GM12864 (cell line): ENCODE results near the gene PPIL1.
A peak's percentile ranks its signal among the peaks of the same experiment; 100 is the strongest.

ENCODE experiments used
- DNase-seq: peaks from one replicate; pipeline ENCODE4 v3.0.0-alpha.2; 2011; ENCODE audit warnings: low read depth
- H3K4me3 ChIP-seq: 2 replicates; pipeline ENCODE4 v1.5.1; 2011; ENCODE audit warnings: mild to moderate bottlenecking, low read depth, low read length, control low read depth
- TF ChIP-seq, protein P1 (sequence below): IDR thresholded peaks from 2 replicates; pipeline ENCODE4 v1.5.1; 2011; ENCODE audit warnings: low read depth, mild to moderate bottlenecking, moderate library complexity, low read length, control low read depth, inconsistent platforms; ENCODE audit errors: missing control alignments

The PPIL1 gene

DNA sequence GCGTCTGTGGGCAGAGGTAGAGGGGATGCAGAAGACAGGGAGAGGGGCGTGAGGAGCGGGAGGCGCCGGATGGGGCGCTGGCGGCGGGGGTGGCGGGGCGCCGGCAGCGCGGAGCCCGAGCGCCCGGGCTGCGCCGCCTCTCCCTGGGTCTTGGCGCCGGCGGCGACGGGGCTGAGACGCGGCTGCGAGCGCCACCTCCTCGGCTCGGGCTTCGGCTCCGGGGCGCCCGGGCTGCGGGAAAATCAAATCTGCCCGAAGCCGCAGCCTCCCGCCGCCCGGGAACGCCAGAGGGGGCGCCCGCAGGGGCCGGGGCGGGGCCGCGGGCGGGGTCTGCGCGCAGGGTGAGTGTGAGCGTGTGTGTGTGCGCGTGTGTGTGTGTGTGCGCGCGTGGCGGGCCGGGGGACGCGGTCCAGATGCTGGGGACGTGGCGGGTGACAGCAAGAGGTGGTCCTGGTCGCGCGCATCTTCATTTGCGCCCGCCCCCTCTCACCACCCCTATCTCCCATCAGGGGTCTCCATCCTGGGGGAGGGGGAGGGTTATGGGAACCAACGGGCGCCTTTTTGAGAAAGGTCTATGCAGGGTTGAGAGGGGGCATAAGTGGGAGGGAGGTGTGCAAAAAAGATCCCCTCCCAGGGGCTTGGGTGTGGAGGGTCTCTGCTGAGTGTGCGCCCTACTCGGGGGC is 34.7 kb downstream of the PPIL1 start:
- H3K4me3 ChIP-seq, result no peak overlapping the region
- DNase-seq, result no peak
- TF ChIP-seq, protein P1, sequence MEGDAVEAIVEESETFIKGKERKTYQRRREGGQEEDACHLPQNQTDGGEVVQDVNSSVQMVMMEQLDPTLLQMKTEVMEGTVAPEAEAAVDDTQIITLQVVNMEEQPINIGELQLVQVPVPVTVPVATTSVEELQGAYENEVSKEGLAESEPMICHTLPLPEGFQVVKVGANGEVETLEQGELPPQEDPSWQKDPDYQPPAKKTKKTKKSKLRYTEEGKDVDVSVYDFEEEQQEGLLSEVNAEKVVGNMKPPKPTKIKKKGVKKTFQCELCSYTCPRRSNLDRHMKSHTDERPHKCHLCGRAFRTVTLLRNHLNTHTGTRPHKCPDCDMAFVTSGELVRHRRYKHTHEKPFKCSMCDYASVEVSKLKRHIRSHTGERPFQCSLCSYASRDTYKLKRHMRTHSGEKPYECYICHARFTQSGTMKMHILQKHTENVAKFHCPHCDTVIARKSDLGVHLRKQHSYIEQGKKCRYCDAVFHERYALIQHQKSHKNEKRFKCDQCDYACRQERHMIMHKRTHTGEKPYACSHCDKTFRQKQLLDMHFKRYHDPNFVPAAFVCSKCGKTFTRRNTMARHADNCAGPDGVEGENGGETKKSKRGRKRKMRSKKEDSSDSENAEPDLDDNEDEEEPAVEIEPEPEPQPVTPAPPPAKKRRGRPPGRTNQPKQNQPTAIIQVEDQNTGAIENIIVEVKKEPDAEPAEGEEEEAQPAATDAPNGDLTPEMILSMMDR, result no peak

- TF ChIP-seq, protein P1, result no peak
- no peak within 1 kb of the TSS for H3K4me3 ChIP-seq
- no peak for DNase-seq
Measured at GRCh38 chr6:36838896-36839748, 35.5 kb downstream of the PPIL1 start, which contains the start of gene CPNE5. CPNE5 (minus strand) TSS chr6:36839444; CDS start chr6:36839377, 67 bp downstream.

DNA sequence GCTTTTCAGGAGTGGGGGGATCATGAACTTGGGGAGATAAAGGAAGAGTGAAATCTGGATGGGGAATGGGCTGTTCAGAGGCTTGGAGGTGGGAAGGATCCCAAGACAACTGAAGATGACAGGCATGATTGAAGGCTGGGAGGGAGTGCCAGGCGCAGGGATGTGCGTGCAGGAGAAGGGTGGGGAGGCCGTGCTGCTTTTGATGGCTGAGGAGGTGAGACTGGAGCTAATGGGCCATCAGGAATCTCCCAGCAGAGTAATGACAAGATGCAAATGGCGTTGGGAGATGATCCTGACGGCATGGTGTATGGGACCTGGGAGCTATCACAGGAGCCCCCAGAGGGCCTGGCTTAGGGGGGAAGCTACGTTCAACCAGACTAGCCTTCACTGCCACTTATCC is 36.9 kb downstream of the PPIL1 start:
- no peak overlapping the region for H3K4me3 ChIP-seq
- TF ChIP-seq, protein P1, result no peak
- DNase-seq, result no peak

DNA sequence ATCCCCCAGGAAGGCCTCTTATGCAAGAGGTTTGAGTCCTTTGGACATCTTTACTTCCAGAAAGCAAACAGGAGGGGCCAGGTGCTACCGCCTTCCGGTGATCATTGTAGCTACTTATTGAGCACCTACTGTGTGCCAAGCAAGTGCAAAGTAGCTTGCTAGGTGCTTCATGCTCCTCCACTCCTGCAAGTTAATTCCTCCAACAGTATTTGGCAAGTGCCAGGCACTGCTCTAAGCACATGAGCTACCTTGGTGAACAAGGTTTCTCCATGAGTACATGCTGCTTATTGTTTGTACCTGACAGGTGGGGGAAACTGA is 37.6 kb downstream of the PPIL1 start:
- TF ChIP-seq, protein P1, result no peak
- no peak overlapping the region for H3K4me3 ChIP-seq
- DNase-seq, result no peak

DNA sequence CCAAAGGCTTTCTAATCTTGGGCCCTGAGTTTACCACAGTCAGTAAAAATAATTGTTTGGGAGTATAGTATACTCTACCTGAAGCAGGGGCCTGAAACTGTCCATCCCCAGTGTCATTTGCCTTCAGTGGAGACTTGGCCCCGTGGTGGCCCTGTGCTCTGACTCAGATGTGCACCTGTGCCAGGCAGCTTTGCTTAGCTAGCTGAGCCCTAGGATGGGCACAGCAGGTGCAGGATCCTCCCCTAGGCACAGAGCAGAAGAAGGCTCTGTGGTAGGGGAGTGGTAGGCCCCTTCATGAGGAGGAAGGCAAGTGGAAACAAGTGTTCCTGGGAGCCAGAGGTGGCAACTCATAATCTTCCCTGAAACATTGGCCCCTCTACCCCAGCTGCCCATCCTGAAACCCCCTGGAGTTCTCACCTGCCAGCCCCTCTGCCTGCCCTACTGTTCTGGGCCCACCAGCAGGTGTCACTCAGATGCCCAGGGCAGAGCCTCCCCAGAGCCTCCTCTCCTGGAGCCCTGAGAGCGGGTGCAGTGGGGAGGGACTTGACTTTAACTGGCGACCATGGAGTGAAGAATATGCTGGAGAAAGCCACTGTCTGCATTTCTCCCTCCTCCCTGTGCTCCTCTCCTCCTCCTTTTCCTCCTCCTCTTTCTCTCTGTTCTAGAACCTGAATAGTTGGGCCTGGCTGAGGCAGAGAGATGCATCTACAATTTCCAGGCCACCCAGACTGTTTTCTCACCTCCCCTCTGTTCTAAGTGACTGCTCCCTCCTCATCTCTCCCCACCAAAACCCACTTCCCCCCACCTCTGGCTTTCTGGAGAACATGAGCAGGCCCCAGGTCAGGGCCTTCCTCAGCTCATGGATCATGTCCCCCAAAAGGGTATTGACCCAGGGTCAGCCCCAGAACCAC is 38.2 kb downstream of the PPIL1 start:
- H3K4me3 ChIP-seq, result no peak overlapping the region
- no peak for DNase-seq
- TF ChIP-seq, protein P1, result peak; percentile 3

DNA sequence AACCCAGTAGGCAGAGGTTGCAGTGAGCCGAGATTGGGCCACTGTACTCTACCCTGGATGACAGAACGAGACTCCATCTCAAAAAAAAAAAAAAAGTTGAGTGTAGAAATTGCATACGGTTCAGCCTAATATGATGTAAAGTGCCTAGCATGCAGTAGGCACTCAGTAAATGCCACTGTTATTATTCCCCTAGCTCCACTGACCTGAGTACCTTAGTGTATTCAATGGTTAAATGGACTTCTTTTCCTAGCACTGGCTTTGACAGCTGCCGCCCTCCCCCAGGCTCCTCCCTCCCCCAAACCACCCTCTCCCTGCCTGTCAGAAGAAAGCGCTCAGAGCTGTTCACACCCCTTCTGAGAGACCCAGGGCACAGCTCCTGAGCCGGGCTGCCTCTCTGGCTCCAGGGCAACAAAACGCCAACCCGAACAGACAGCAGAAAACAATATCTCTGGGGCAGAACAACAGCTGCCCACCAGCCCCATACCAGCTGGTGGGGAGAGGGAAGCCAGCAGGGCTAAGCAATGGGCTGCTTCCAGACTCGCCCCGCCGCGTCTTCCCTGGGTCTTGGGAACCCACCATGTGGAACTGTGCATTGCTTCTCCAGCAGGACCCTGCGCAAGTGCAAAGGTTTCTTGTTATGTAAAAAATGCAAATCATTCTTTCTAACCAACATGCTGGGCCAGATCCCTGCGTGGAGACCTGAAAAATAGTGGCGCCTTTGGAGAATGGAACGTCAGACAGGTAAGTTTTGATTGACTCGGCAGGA is 39.8 kb downstream of the PPIL1 start:
- TF ChIP-seq, protein P1, result no peak
- DNase-seq, result no peak
- H3K4me3 ChIP-seq, result no peak overlapping the region
